K562 (cell line): ENCODE results near the gene CDK11A. TPM values are rescaled to one million over a fixed set of nuclear protein-coding genes. Genes with fewer than 3 reads are reported as not detected.

Experiments
- ATF4 ChIP-seq: fragments of 450-650 bp; formaldehyde crosslinking; IDR thresholded peaks from 2 replicates; pipeline ENCODE4 v1.4.0; 2022; ENCODE audit warnings: mild to moderate bottlenecking, moderate library complexity
- E2F6 ChIP-seq, 2 experiments: IDR thresholded peaks; 2 replicates each; pipeline ENCODE4 v1.6.1; 2011; ENCODE audit warnings: borderline replicate concordance in 1 of 2, control low read depth in 1 of 2, low read depth in 1 of 2, low read length in 1 of 2, mild to moderate bottlenecking in 1 of 2, mixed read lengths in 1 of 2, moderate library complexity in 1 of 2; ENCODE audit not compliant: insufficient read depth in 1 of 2, insufficient read length in 1 of 2, poor library complexity in 1 of 2, severe bottlenecking in 1 of 2; ENCODE audit errors: extremely low read depth in 1 of 2
- LEF1 ChIP-seq: fragments of 450-650 bp; IDR thresholded peaks from 2 replicates; pipeline ENCODE4 v1.6.1; 2016; ENCODE audit warnings: mild to moderate bottlenecking
- MAX ChIP-seq: sonication (generic); formaldehyde crosslinking; IDR thresholded peaks from 2 replicates; pipeline ENCODE4 v1.9.0; 2022; ENCODE audit warnings: mild to moderate bottlenecking, missing genetic modification reagents
- REST ChIP-seq, 2 experiments: fragments of 450-650 bp; formaldehyde crosslinking in 1 of 2; IDR thresholded peaks; 2 replicates each; pipeline versions ENCODE4 v1.4.0 to v1.6.1; 2014 to 2020; ENCODE audit warnings: mild to moderate bottlenecking in 2 of 2, borderline replicate concordance in 1 of 2, low read depth in 1 of 2
- RFX1 ChIP-seq: fragments of 450-650 bp; IDR thresholded peaks from 2 replicates; pipeline ENCODE4 v1.6.1; 2016; ENCODE audit warnings: mild to moderate bottlenecking, moderate library complexity
- SP2 ChIP-seq: IDR thresholded peaks from 2 replicates; pipeline ENCODE4 v1.6.1; 2011; ENCODE audit warnings: mild to moderate bottlenecking, low read depth, low read length, moderate library complexity; ENCODE audit not compliant: poor library complexity, severe bottlenecking; ENCODE audit errors: extremely low read depth
- ZBTB33 ChIP-seq: sonication (generic); formaldehyde crosslinking; IDR thresholded peaks from 2 replicates; pipeline ENCODE4 v1.8.1; 2023; ENCODE audit warnings: mild to moderate bottlenecking, missing genetic modification reagents
- ZNF639 ChIP-seq, 2 experiments: fragments of 200-800 bp in 1 of 2; sonication (Bioruptor generic) in 1 of 2; sonication (generic) in 1 of 2; formaldehyde crosslinking in 1 of 2; IDR thresholded peaks in 1 of 2; conservative IDR thresholded peaks in 1 of 2; 2 replicates each; pipeline versions ENCODE4 v1.5.0 to v1.6.1; 2016 to 2020; ENCODE audit warnings: missing compliant biosample characterization in 1 of 2, missing genetic modification characterization in 1 of 2, missing genetic modification reagents in 1 of 2
- polyA plus RNA-seq, 8 experiments: library from polyadenylated mRNA; depleted of rRNA in 4 of 8; stranded (reverse) in 5 of 8; unstranded in 3 of 8; fragments of >200 nt; fragmentation: Nextera tagmentation in 2 of 8; fragmentation: Illumina TruSeq in 1 of 8; extraction: Ambion mirVana in 2 of 8; extraction: Trizol in 1 of 8; gene quantifications; 2 replicates each; pipeline versions ENCODE4 v1.2.1 to v1.2.3, GENCODE V29; 2011 to 2014; ENCODE audit warnings: inconsistent platforms in 1 of 8, missing spikeins in 1 of 8
- total RNA-seq, 7 experiments: library from RNA; depleted of rRNA in 6 of 7; stranded (reverse); fragments of >200 nt in 6 of 7; fragmentation: Illumina TruSeq in 2 of 7; extraction: Trizol in 2 of 7; gene quantifications; 2 replicates each; pipeline versions ENCODE4 v1.2.1 to v1.2.3, GENCODE V29; 2011 to 2021; ENCODE audit warnings: low replicate concordance in 1 of 7

The CDK11A gene
- total and polyA plus RNA-seq, 9 of the 15 experiments (the other 6 are each of a cell fraction or from before 2014, with no cell fraction given): 4.5 to 71.0 (median 43.9) TPM

GRCh38 chr1:1758692-1759455, 34.7 kb upstream of the CDK11A start (continued):
- TF ChIP-seq E2F6 (IDR thresholded peaks at IDR 0.05; ENCODE audit: borderline replicate concordance in 1 of 2, extremely low read depth in 1 of 2, insufficient read depth in 1 of 2, insufficient read length in 1 of 2, low read depth in 1 of 2, low read length in 1 of 2, poor library complexity in 1 of 2, severe bottlenecking in 1 of 2) (peak; percentile 64 to 77), MAX (CRISPR knock-in tag) (peak; percentile 80), REST (IDR thresholded peaks at IDR 0.05; ENCODE audit: borderline replicate concordance) (peak; percentile 35; the same call in 1 of the 2 replicates), REST (CRISPR knock-in tag; IDR thresholded peaks at IDR 0.05; ENCODE audit: low read depth) (0 out of 2 replicates have a peak, but pooled peaks have one; percentile 13), RFX1 (no peak), ZNF639 (CRISPR knock-in tag; conservative IDR thresholded peaks at IDR 0.05 in 1 of 2, IDR thresholded peaks at IDR 0.05 in 1 of 2) (peak in 1 of 2 experiments; percentile 62; a peak in 1 of 4 replicates), SP2 (no peak), LEF1 (peak; percentile 83), ZBTB33 (CRISPR knock-in tag) (peak; percentile 89), ATF4 (CRISPR knock-in tag) (peak; percentile 50; the same call in 1 of the 2 replicates)
